Activated CD4-positive, alpha-beta T cell treated with anti-CD3 and anti-CD28 coated beads for 4 hours (primary cell): ENCODE data around the gene CARD9.
"Not testable (repeated sequence)": the region's sequence is repeated elsewhere in the genome, so short reads cannot be mapped to it uniquely, and the experiment has no call there.

ENCODE experiments used
- DNase-seq, 2 donors: peaks; one replicate each; pipeline ENCODE4 v3.0.0-alpha.2; 2020

Gene CARD9

GRCh38 chr9:136361754-136362449 lies 11.6 kb downstream of the CARD9 start:
- DNase-seq: no peak

- no peak for DNase-seq
Observed at GRCh38 chr9:136361047-136361753, 12.3 kb downstream of the CARD9 start.

- no peak for DNase-seq
Observed at GRCh38 chr9:136359774-136360718, 13.4 kb downstream of the CARD9 start.

GRCh38 chr9:136358888-136359287 lies 14.6 kb downstream of the CARD9 start:
- no peak for DNase-seq

- no peak for DNase-seq
Observed at GRCh38 chr9:136358016-136358415, 15.5 kb downstream of the CARD9 start.

- no peak for DNase-seq
Observed at GRCh38 chr9:136357202-136357725, 16.2 kb downstream of the CARD9 start.

GRCh38 chr9:136355616-136356557 lies 17.6 kb downstream of the CARD9 start:
- no peak for DNase-seq

- DNase-seq: no peak
Observed at GRCh38 chr9:136354592-136355085, 18.8 kb downstream of the CARD9 start.

GRCh38 chr9:136353757-136354488 lies 19.5 kb downstream of the CARD9 start:
- DNase-seq: no peak

- DNase-seq: no peak
Observed at GRCh38 chr9:136353088-136353487, 20.4 kb downstream of the CARD9 start.

GRCh38 chr9:136352682-136353081 lies 20.8 kb downstream of the CARD9 start:
- no peak for DNase-seq

GRCh38 chr9:136351868-136352267 lies 21.6 kb downstream of the CARD9 start:
- not testable (repeated sequence) for DNase-seq

GRCh38 chr9:136351252-136351800 lies 22.1 kb downstream of the CARD9 start:
- DNase-seq: no peak

GRCh38 chr9:136349546-136349945 lies 23.9 kb downstream of the CARD9 start:
- no peak for DNase-seq

GRCh38 chr9:136348691-136349090 lies 24.8 kb downstream of the CARD9 start:
- DNase-seq: no peak

- DNase-seq: no peak
Observed at GRCh38 chr9:136347472-136348256, 25.8 kb downstream of the CARD9 start.

GRCh38 chr9:136346927-136347465 lies 26.5 kb downstream of the CARD9 start:
- no peak for DNase-seq

- DNase-seq: no peak
Observed at GRCh38 chr9:136346157-136346481, 27.4 kb downstream of the CARD9 start.

- DNase-seq: no peak
Observed at GRCh38 chr9:136345281-136346156, 27.9 kb downstream of the CARD9 start.
